GM10266 (cell line): ENCODE data around the gene TRIM71.

Experiments used
- DNase-seq: peaks from one replicate; pipeline ENCODE4 v3.0.0; 2012; ENCODE audit errors: extremely low spot score
- TF ChIP-seq, protein P1 (sequence below): IDR thresholded peaks from 2 replicates; pipeline ENCODE4 v1.5.1; 2012; ENCODE audit warnings: mild to moderate bottlenecking, low read depth; ENCODE audit not compliant: control insufficient read depth, insufficient read depth; ENCODE audit errors: missing control alignments

The TRIM71 gene

GRCh38 chr3:32840086-32840841 is 22.5 kb downstream of the TRIM71 start:
- no peak for DNase-seq
- TF ChIP-seq, protein P1, sequence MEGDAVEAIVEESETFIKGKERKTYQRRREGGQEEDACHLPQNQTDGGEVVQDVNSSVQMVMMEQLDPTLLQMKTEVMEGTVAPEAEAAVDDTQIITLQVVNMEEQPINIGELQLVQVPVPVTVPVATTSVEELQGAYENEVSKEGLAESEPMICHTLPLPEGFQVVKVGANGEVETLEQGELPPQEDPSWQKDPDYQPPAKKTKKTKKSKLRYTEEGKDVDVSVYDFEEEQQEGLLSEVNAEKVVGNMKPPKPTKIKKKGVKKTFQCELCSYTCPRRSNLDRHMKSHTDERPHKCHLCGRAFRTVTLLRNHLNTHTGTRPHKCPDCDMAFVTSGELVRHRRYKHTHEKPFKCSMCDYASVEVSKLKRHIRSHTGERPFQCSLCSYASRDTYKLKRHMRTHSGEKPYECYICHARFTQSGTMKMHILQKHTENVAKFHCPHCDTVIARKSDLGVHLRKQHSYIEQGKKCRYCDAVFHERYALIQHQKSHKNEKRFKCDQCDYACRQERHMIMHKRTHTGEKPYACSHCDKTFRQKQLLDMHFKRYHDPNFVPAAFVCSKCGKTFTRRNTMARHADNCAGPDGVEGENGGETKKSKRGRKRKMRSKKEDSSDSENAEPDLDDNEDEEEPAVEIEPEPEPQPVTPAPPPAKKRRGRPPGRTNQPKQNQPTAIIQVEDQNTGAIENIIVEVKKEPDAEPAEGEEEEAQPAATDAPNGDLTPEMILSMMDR, result no peak

DNA sequence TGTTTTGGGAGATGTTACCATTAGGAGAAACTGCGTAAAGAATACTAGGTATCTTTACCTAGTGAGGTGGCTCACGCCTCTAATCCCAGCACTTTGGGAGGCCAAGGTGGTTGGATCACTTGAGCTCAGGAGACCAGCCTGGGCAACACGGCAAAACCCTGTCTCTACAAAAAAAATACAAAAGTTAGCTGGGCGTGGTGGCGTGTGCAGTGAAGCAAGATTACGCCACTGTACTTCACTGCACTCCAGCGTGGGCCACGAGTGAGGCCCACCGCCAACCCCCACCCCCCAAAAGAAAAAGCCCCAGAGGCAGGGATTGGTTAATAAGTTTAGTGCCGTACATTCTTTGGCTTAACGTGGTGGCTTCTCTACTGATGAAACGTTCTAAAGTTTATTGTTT is 23.5 kb downstream of the TRIM71 start:
- TF ChIP-seq, protein P1, result no peak
- no peak for DNase-seq

GRCh38 chr3:32841867-32842470 is 24.2 kb downstream of the TRIM71 start:
- DNase-seq, result no peak
- TF ChIP-seq, protein P1, result no peak

GRCh38 chr3:32842531-32842931 is 24.7 kb downstream of the TRIM71 start:
- DNase-seq, result no peak
- TF ChIP-seq, protein P1, result no peak

GRCh38 chr3:32842987-32843386 is 25.2 kb downstream of the TRIM71 start:
- TF ChIP-seq, protein P1, result no peak
- DNase-seq, result no peak

GRCh38 chr3:32843510-32844321 is 25.9 kb downstream of the TRIM71 start:
- TF ChIP-seq, protein P1, result no peak
- DNase-seq, result no peak

GRCh38 chr3:32844322-32844654 is 26.5 kb downstream of the TRIM71 start:
- TF ChIP-seq, protein P1, result no peak
- no peak for DNase-seq
